ENCODE results near the gene UNC93A. TPM values are rescaled to one million over a fixed set of nuclear protein-coding genes. Genes with fewer than 3 reads are reported as not detected.

The UNC93A gene
- total and polyA plus RNA-seq, 2 donors (not counting 3 experiments of a cell fraction or from before 2014, with no cell fraction given): not detected

- intact Hi-C loops (cut with micrococcal nuclease) (no loop called here), dilution Hi-C loops (cut with MboI; ENCODE audit: extremely low pct_ligation_motif_present, low sequenced_read_pairs) (no loop called here)
- ChIA-PET CTCF (no interaction called here), POLR2A (no interaction called here)
- DNase-seq (ENCODE audit: low read depth, low spot score) (no peak), FAIRE-seq (no peak)
- Histone ChIP-seq H3K27me3 (ENCODE audit: control insufficient read depth in 2 of 2, insufficient read depth in 2 of 2, low read length in 2 of 2) (peaks cover 0 to 5% of the 10 kb centered on the region in 2 experiments), H3K27ac (ENCODE audit: insufficient read depth, low read depth, low read length) (no peak overlapping the region), H3K36me3 (ENCODE audit: control insufficient read depth in 2 of 2, extremely low read depth in 1 of 2, insufficient read depth in 2 of 2, low read length in 2 of 2) (no peaks in the 10 kb centered on the region), H3K79me2 (ENCODE audit: control insufficient read depth, insufficient read depth, low read length) (no peaks in the 10 kb centered on the region), H3K4me3 (replicated peaks in 1 of 3; ENCODE audit: insufficient read depth in 1 of 3, low read depth in 1 of 3, low read length in 3 of 3) (no peak overlapping the region), H3K9me1 (replicated peaks; ENCODE audit: control insufficient read depth, extremely low read depth, insufficient read depth, low read length) (no peaks in the 10 kb centered on the region), H4K20me1 (replicated peaks; ENCODE audit: control insufficient read depth, extremely low read depth, insufficient read depth, low read length) (no peaks in the 10 kb centered on the region), H2AFZ (ENCODE audit: low read depth, low read length) (no peak overlapping the region), H3K9me3 (replicated peaks; ENCODE audit: control insufficient read depth, insufficient read depth, low read length) (no peaks in the 10 kb centered on the region), H3K4me1 (ENCODE audit: control insufficient read depth, extremely low read depth, insufficient read depth, low read length) (peaks cover 6% of the 10 kb centered on the region), H3K4me2 (ENCODE audit: insufficient read depth, low read length) (no peak overlapping the region), H3K9ac (replicated peaks; ENCODE audit: extremely low read depth, insufficient read depth, low read length) (no peak overlapping the region)
- TF ChIP-seq POLR2AphosphoS5 (IDR thresholded peaks at IDR 0.05; ENCODE audit: insufficient read depth, low read depth, low read length) (no peak), MAX (IDR thresholded peaks at IDR 0.05; ENCODE audit: insufficient read depth, insufficient read length) (no peak), EZH2 (IDR thresholded peaks at IDR 0.05; ENCODE audit: borderline replicate concordance, low read depth, low read length, severe bottlenecking) (no peak)
- TF ChIP-seq, protein P1, sequence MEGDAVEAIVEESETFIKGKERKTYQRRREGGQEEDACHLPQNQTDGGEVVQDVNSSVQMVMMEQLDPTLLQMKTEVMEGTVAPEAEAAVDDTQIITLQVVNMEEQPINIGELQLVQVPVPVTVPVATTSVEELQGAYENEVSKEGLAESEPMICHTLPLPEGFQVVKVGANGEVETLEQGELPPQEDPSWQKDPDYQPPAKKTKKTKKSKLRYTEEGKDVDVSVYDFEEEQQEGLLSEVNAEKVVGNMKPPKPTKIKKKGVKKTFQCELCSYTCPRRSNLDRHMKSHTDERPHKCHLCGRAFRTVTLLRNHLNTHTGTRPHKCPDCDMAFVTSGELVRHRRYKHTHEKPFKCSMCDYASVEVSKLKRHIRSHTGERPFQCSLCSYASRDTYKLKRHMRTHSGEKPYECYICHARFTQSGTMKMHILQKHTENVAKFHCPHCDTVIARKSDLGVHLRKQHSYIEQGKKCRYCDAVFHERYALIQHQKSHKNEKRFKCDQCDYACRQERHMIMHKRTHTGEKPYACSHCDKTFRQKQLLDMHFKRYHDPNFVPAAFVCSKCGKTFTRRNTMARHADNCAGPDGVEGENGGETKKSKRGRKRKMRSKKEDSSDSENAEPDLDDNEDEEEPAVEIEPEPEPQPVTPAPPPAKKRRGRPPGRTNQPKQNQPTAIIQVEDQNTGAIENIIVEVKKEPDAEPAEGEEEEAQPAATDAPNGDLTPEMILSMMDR (IDR thresholded peaks at IDR 0.05; ENCODE audit: extremely low read depth in 1 of 2, insufficient read depth in 1 of 2, low read depth in 1 of 2, low read length in 2 of 2): no peak
- BruUV-seq (replicated peaks): no TSS peak
These were observed 56.1 kb downstream of the UNC93A start for GRCh38 chr6:167347226-167347625.
